Measurements from ENCODE around the gene LINGO1.
A peak's percentile ranks its signal among the peaks of the same experiment; 100 is the strongest.

LINGO1 gene

GRCh38 chr15:77653832-77654480 lies 21.2 kb upstream of the LINGO1 start:
- no peaks in the 10 kb centered on the region; the same call in 1 of the 2 replicates for H3K4me1 ChIP-seq
- no peak for DNase-seq
- H3K4me3 ChIP-seq (ENCODE audit: low read depth, low read length) = no peak overlapping the region
- H3K27me3 ChIP-seq = no peaks in the 10 kb centered on the region
- TF ChIP-seq CTCF (IDR thresholded peaks at IDR 0.05; ENCODE audit: low read depth, low read length) = no peak
- H3K9me3 ChIP-seq = no peaks in the 10 kb centered on the region
- H3K36me3 ChIP-seq = no peaks in the 10 kb centered on the region

- Histone ChIP-seq H3K4me1 (peaks cover 5% of the 10 kb centered on the region), H3K27me3 (no peaks in the 10 kb centered on the region), H3K9me3 (no peaks in the 10 kb centered on the region), H3K36me3 (no peaks in the 10 kb centered on the region), H3K4me3 (ENCODE audit: low read depth, low read length) (no peak overlapping the region)
- peak; percentile 73 for DNase-seq
- TF ChIP-seq CTCF (IDR thresholded peaks at IDR 0.05; ENCODE audit: low read depth, low read length) = peak; percentile 64
Measured at GRCh38 chr15:77650265-77650664, 17.6 kb upstream of the LINGO1 start.

GRCh38 chr15:77649610-77650009 lies 16.9 kb upstream of the LINGO1 start:
- Histone ChIP-seq H3K27me3 (no peaks in the 10 kb centered on the region), H3K36me3 (no peaks in the 10 kb centered on the region), H3K4me1 (peaks cover 5% of the 10 kb centered on the region), H3K4me3 (ENCODE audit: low read depth, low read length) (no peak overlapping the region), H3K9me3 (no peaks in the 10 kb centered on the region)
- DNase-seq = no peak
- no peak for TF ChIP-seq CTCF (IDR thresholded peaks at IDR 0.05; ENCODE audit: low read depth, low read length)

- Histone ChIP-seq H3K9me3 (no peaks in the 10 kb centered on the region), H3K36me3 (no peaks in the 10 kb centered on the region), H3K27me3 (no peaks in the 10 kb centered on the region), H3K4me1 (peaks cover 5% of the 10 kb centered on the region), H3K4me3 (ENCODE audit: low read depth, low read length) (no peak overlapping the region)
- TF ChIP-seq CTCF (IDR thresholded peaks at IDR 0.05; ENCODE audit: low read depth, low read length) = no peak
- DNase-seq = no peak
Measured at GRCh38 chr15:77649017-77649416, 16.3 kb upstream of the LINGO1 start.

GRCh38 chr15:77647961-77648360 lies 15.2 kb upstream of the LINGO1 start:
- no peaks in the 10 kb centered on the region for H3K36me3 ChIP-seq
- no peaks in the 10 kb centered on the region for H3K27me3 ChIP-seq
- no peak overlapping the region for H3K4me3 ChIP-seq (ENCODE audit: low read depth, low read length)
- no peaks in the 10 kb centered on the region for H3K9me3 ChIP-seq
- no peak for TF ChIP-seq CTCF (IDR thresholded peaks at IDR 0.05; ENCODE audit: low read depth, low read length)
- DNase-seq = no peak
- peaks cover 7% of the 10 kb centered on the region for H3K4me1 ChIP-seq

GRCh38 chr15:77646104-77646694 lies 13.5 kb upstream of the LINGO1 start:
- H3K4me3 ChIP-seq (ENCODE audit: low read depth, low read length) = no peak overlapping the region
- TF ChIP-seq CTCF (IDR thresholded peaks at IDR 0.05; ENCODE audit: low read depth, low read length) = no peak
- no peaks in the 10 kb centered on the region for H3K36me3 ChIP-seq
- no peaks in the 10 kb centered on the region for H3K27me3 ChIP-seq
- peaks cover 17% of the 10 kb centered on the region for H3K4me1 ChIP-seq
- no peaks in the 10 kb centered on the region for H3K9me3 ChIP-seq
- no peak for DNase-seq

All from BE2C (cell line).